Inflammatory macrophage treated with lipopolysaccharide for 1 hour (primary cell): Measurements from ENCODE around the gene ENTREP3.

ENCODE experiments used
- DNase-seq, 2 donors: peaks; one replicate each; pipeline ENCODE4 v3.0.0-alpha.2; 2020 to 2022

Gene ENTREP3

DNA sequence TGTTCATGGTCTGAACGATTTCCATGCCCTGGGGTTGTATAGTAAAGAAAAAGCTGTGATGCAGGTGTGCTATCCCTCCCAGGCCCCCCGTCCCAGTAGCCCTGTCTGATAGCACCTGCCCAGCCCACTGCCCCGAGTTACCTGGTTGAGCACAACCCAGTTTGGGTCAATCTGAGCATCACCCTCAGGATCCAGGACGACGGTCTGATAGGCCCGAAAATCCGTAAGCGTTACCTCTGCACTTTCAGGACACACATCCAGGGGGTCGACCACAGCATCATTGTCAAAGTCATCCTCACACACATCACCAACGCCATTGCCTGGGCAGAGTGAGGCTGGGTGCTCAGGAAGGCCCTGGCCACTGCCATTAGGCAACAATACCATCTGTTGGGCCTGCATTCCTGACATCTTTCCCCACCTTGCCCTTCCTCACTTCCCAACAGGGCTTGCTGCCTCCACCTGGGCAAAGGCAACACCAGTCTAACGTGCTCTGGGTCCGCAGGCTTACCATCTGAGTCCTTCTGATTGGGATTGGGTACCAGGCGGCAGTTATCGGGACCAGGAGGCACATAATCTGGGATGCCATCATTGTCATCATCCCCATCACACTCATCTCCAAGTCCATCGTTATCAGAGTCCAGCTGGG is 57.3 kb downstream of the ENTREP3 start:
- no peak for DNase-seq
